WTC11 (cell line): ENCODE results near the gene BTBD9. TPM values are rescaled to one million over a fixed set of nuclear protein-coding genes. Genes with fewer than 3 reads are reported as not detected.

Source experiments
- ATAC-seq: fragments of 200-7000 bp; cut with Tn5 transposase; 2 replicates; pipeline ENCODE4 v1.10.0; 2021; ENCODE audit warnings: mild to moderate bottlenecking, moderate library complexity
- CTCF ChIA-PET: fragments of 300-600 bp; sonication (Branson Sonifier 250); formaldehyde crosslinking; loops from one replicate; lab custom pipeline; 2021; ENCODE audit warnings: antibody characterized with exemption; lab: Charles Lee
- POLR2A ChIA-PET: fragments of 350-600 bp; sonication (Branson Sonifier 250); formaldehyde crosslinking; loops from one replicate; lab custom pipeline; 2021; ENCODE audit warnings: antibody characterized with exemption; lab: Charles Lee
- DNase-seq: peaks from one replicate; pipeline ENCODE4 v3.0.0; 2021; ENCODE audit warnings: low spot score
- H3K27ac Mint-ChIP-seq: 2 replicates; pipeline ENCODE4 v1.8.0; 2021; ENCODE audit warnings: mixed read lengths
- H3K27me3 Mint-ChIP-seq: 2 replicates; pipeline ENCODE4 v1.8.0; 2021; ENCODE audit warnings: low read depth, mild to moderate bottlenecking, moderate library complexity, mixed read lengths
- H3K36me3 Mint-ChIP-seq: 2 replicates; pipeline ENCODE4 v1.8.0; 2021; ENCODE audit warnings: mixed read lengths
- H3K4me1 Mint-ChIP-seq: 2 replicates; pipeline ENCODE4 v1.8.0; 2022; ENCODE audit warnings: mixed read lengths
- H3K4me3 Mint-ChIP-seq: 2 replicates; pipeline ENCODE4 v1.8.0; 2021; ENCODE audit warnings: mild to moderate bottlenecking, moderate library complexity, mixed read lengths
- H3K9me3 Mint-ChIP-seq: 2 replicates; pipeline ENCODE4 v1.8.0; 2021; ENCODE audit warnings: mixed read lengths
- EMX1 ChIP-seq: fragments of 250-450 bp; sonication (Bioruptor Pico); IDR thresholded peaks from 2 replicates; pipeline ENCODE4 v1.8.0; 2021; ENCODE audit warnings: mild to moderate bottlenecking
- ESRRA ChIP-seq: sonication (generic); formaldehyde crosslinking; IDR thresholded peaks from 2 replicates; pipeline ENCODE4 v1.8.1; 2022; ENCODE audit warnings: mild to moderate bottlenecking, missing genetic modification reagents, borderline replicate concordance
- HMGA2 ChIP-seq: fragments of 250-450 bp; sonication (Bioruptor Pico); IDR thresholded peaks from 2 replicates; pipeline ENCODE4 v1.4.0; 2021; ENCODE audit warnings: mild to moderate bottlenecking, moderate library complexity
- HMGXB4 ChIP-seq: sonication (generic); formaldehyde crosslinking; IDR thresholded peaks from 2 replicates; pipeline ENCODE4 v1.8.1; 2023; ENCODE audit warnings: mild to moderate bottlenecking, moderate library complexity, missing genetic modification reagents
- JAZF1 ChIP-seq: fragments of 250-450 bp; sonication (Bioruptor Pico); IDR thresholded peaks from 2 replicates; pipeline ENCODE4 v1.9.0; 2021; ENCODE audit warnings: moderate library complexity, mild to moderate bottlenecking, inconsistent platforms
- MAX ChIP-seq: sonication (generic); formaldehyde crosslinking; IDR thresholded peaks from 2 replicates; pipeline ENCODE4 v1.8.0; 2022; ENCODE audit warnings: mild to moderate bottlenecking, missing genetic modification reagents
- MLX ChIP-seq: sonication (generic); formaldehyde crosslinking; IDR thresholded peaks from 2 replicates; pipeline ENCODE4 v1.8.1; 2023; ENCODE audit warnings: mild to moderate bottlenecking, missing genetic modification reagents, moderate library complexity
- MYBL2 ChIP-seq: sonication (generic); formaldehyde crosslinking; IDR thresholded peaks from 2 replicates; pipeline ENCODE4 v1.8.1; 2023; ENCODE audit warnings: mild to moderate bottlenecking, moderate library complexity, missing genetic modification reagents
- PRRX2 ChIP-seq: fragments of 250-450 bp; sonication (Bioruptor Pico); IDR thresholded peaks from 2 replicates; pipeline ENCODE4 v1.8.0; 2021; ENCODE audit warnings: mild to moderate bottlenecking
- STAT6 ChIP-seq: sonication (generic); formaldehyde crosslinking; conservative IDR thresholded peaks from 2 replicates; pipeline ENCODE4 v1.8.1; 2023; ENCODE audit warnings: mild to moderate bottlenecking, low read depth, missing genetic modification reagents, moderate library complexity
- ZNF232 ChIP-seq: sonication (generic); formaldehyde crosslinking; IDR thresholded peaks from 2 replicates; pipeline ENCODE4 v1.8.0; 2022; ENCODE audit warnings: mild to moderate bottlenecking, missing genetic modification reagents
- ZNF416 ChIP-seq: fragments of 250-450 bp; sonication (Bioruptor Pico); IDR thresholded peaks from 2 replicates; pipeline ENCODE4 v1.9.0; 2021; ENCODE audit warnings: mild to moderate bottlenecking, inconsistent platforms
- ZNF425 ChIP-seq: fragments of 250-450 bp; sonication (Bioruptor Pico); conservative IDR thresholded peaks from 2 replicates; pipeline ENCODE4 v1.9.0; 2021; ENCODE audit warnings: mild to moderate bottlenecking
- ZNF671 ChIP-seq: fragments of 250-450 bp; sonication (Bioruptor Pico); IDR thresholded peaks from 2 replicates; pipeline ENCODE4 v1.8.0; 2021; ENCODE audit warnings: mild to moderate bottlenecking
- total RNA-seq: library from RNA; stranded (reverse); gene quantifications from 3 replicates; pipeline ENCODE4 v1.2.3, GENCODE V29; 2021
- TF ChIP-seq, protein P1 (sequence below): sonication (generic); formaldehyde crosslinking; IDR thresholded peaks from 2 replicates; pipeline ENCODE4 v1.8.1; 2023; ENCODE audit warnings: mild to moderate bottlenecking, missing genetic modification reagents
- TF ChIP-seq, protein P2 (sequence below): fragments of 250-450 bp; sonication (Bioruptor Pico); IDR thresholded peaks from 2 replicates; pipeline ENCODE4 v2.1.2; 2022; ENCODE audit warnings: mild to moderate bottlenecking, moderate library complexity

Gene BTBD9
- total RNA-seq, 1 experiment from 2014 or later, result 4.2 TPM

DNA sequence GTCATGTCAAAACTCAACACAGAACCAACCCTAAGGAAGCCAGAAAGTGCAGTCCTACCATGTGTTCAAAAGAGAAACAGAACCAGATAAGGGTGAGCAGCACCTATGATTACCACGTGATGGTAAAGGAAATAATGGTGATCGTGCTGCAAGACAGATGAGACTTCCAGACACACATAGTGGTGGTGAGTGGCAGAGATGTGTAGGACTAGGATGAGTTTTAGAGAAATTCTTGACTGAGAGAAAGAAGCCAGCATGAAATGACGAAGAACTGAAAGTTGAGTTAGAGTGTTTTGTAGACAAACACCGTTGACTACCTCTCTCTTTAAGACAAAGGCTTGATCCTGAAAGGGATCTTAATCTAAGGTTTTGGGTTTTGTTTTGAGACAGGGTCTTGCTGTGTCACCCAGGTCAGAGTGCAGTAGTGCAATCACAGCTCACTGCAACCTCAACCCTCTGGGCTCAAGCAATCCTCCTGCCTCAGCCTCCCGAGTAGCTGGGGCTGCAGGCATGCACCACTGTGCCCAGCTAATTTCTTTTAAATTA, 10.6 kb upstream of the BTBD9 start (continued):
- TF ChIP-seq MAX (no peak), ZNF671 (no peak), ZNF416 (CRISPR knock-in tag) (no peak), EMX1 (no peak), ZNF232 (CRISPR knock-in tag) (no peak), MYBL2 (no peak)

- ATAC-seq (no peak), DNase-seq (no peak)
- Mint-ChIP-seq H3K27me3 (no peaks in the 10 kb centered on the region), H3K36me3 (peaks cover 5% of the 10 kb centered on the region), H3K27ac (no peak overlapping the region), H3K4me3 (no peak overlapping the region), H3K4me1 (peaks cover 7% of the 10 kb centered on the region), H3K9me3 (peaks cover 7% of the 10 kb centered on the region)
- ChIA-PET POLR2A (no interaction called here), CTCF (no interaction called here)
- TF ChIP-seq PRRX2 (CRISPR knock-in tag) (no peak), HMGXB4 (CRISPR knock-in tag) (no peak), STAT6 (no peak), ESRRA (CRISPR knock-in tag) (no peak)
Measured at GRCh38 chr6:38649744-38650143, 10.0 kb upstream of the BTBD9 start.

GRCh38 chr6:38648629-38649028, 8.9 kb upstream of the BTBD9 start:
- Mint-ChIP-seq H3K36me3 (peaks cover 5% of the 10 kb centered on the region), H3K27me3 (no peaks in the 10 kb centered on the region), H3K9me3 (peaks cover 7% of the 10 kb centered on the region), H3K27ac (no peak overlapping the region), H3K4me3 (no peak overlapping the region), H3K4me1 (peaks cover 7% of the 10 kb centered on the region)
- ChIA-PET POLR2A (interaction anchor here (0.7 kb wide), 1 partner anchor 281 kb away, joined by 3 read pairs; no protein-coding TSS in a partner anchor), CTCF (interaction anchor here (0.6 kb wide), 1 partner anchor 472 kb away, joined by 4 read pairs; no protein-coding TSS in a partner anchor)
- TF ChIP-seq ZNF425 (CRISPR knock-in tag), result no peak
- TF ChIP-seq, protein P1, sequence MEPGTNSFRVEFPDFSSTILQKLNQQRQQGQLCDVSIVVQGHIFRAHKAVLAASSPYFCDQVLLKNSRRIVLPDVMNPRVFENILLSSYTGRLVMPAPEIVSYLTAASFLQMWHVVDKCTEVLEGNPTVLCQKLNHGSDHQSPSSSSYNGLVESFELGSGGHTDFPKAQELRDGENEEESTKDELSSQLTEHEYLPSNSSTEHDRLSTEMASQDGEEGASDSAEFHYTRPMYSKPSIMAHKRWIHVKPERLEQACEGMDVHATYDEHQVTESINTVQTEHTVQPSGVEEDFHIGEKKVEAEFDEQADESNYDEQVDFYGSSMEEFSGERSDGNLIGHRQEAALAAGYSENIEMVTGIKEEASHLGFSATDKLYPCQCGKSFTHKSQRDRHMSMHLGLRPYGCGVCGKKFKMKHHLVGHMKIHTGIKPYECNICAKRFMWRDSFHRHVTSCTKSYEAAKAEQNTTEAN (CRISPR knock-in tag), result no peak
- no peak for TF ChIP-seq MLX (CRISPR knock-in tag)
- TF ChIP-seq JAZF1 (CRISPR knock-in tag), result no peak
- TF ChIP-seq MYBL2, result no peak
- TF ChIP-seq, protein P2, sequence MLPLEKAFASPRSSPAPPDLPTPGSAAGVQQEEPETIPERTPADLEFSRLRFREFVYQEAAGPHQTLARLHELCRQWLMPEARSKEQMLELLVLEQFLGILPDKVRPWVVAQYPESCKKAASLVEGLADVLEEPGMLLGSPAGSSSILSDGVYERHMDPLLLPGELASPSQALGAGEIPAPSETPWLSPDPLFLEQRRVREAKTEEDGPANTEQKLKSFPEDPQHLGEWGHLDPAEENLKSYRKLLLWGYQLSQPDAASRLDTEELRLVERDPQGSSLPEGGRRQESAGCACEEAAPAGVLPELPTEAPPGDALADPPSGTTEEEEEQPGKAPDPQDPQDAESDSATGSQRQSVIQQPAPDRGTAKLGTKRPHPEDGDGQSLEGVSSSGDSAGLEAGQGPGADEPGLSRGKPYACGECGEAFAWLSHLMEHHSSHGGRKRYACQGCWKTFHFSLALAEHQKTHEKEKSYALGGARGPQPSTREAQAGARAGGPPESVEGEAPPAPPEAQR (CRISPR knock-in tag), result no peak
- no peak for TF ChIP-seq HMGA2
- ATAC-seq (no peak), DNase-seq (no peak)
